ENCODE results near the gene CCDC112.

Gene CCDC112

DNA sequence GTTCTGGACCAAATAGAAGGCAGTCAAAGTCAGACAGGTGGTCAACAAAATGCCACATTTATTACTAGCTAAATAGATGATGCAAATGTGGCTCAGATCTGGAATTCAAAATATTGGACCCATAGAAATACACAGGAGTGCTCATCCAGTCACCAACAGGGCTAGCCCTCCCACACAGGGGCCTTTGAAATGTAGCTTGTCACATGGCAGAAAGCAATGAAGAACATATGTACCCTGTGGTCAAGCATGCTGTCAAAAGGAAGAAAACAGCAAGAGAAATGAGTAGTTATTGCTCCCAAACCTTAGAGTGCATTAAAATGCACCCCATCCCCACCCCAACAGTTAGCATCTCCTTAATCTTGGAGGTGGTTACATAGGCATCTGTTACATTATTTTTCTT is 20.9 kb upstream of the CCDC112 start:
- no peak for DNase-seq (ENCODE audit: low spot score)

DNA sequence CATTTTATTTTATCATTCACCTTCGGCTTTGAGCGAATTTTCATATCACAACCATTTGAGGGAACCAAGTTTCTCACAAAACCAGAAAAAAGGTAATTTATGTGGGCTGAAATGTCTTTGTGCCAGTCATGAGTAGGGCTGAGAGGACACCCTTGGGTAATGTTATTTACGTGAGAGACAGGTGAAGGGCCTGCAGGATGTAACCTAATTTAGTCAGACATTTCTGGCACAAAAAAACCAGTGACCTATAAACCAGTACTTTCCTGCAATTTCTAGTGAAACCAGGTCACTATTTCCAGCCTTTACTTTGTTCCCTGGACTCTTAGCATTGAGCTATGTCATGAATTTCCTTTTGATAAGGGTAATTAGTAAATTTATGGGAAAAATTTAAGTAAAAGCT is 17.2 kb upstream of the CCDC112 start:
- no peak for DNase-seq (ENCODE audit: low spot score)

- no peak for DNase-seq (ENCODE audit: low spot score)
Observed at GRCh38 chr5:115313052-115313451, 16.6 kb upstream of the CCDC112 start.

- peak; percentile 44 for DNase-seq (ENCODE audit: low spot score)
Observed at GRCh38 chr5:115309751-115310370, 13.4 kb upstream of the CCDC112 start.

- no peak for DNase-seq (ENCODE audit: low spot score)
Observed at GRCh38 chr5:115308815-115309214, 12.4 kb upstream of the CCDC112 start.

GRCh38 chr5:115306011-115306536 is 9.6 kb upstream of the CCDC112 start:
- DNase-seq (ENCODE audit: low spot score) = no peak

DNA sequence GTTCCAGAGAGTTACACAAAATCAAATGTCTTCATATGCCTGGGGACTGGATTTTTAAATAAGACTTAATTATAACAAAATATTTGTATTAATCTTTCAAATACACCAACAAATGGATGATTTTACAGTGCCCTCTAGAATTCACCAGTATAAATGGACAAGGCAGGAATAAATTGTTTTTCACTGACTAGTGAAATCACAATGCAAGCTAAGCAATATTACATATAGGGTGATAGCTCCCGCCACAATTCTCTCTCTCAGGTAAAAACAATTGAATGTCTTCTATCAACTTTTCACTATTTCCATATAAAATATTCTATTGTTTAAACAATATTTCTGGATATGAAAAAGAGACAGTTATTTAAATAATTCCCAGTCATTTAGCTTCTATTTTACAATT is 8.0 kb upstream of the CCDC112 start:
- DNase-seq (ENCODE audit: low spot score) = no peak

DNA sequence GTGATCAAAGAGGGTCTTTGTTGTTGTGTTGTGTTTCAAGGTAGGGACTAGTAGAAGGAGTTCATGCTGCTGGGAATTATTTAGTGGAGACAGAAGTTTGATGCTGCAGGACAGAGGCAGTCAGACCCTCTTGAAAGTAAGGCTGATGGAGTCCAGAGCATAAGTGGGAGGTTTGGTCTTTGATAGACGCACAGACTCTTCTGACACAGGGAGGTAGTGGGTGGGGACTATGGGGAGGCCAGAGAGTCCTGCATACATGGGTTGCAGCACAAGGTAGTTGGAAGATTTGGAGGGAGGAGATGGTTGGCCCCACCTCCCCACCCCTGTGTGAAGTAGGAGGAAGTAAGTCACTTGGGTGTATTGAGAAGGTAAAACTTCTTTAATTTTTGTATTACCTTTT is 2.4 kb upstream of the CCDC112 start:
- DNase-seq (ENCODE audit: low spot score) = no peak

GRCh38 chr5:115297031-115297430 is 577 bp upstream of the CCDC112 start:
- no peak for DNase-seq (ENCODE audit: low spot score)

DNA sequence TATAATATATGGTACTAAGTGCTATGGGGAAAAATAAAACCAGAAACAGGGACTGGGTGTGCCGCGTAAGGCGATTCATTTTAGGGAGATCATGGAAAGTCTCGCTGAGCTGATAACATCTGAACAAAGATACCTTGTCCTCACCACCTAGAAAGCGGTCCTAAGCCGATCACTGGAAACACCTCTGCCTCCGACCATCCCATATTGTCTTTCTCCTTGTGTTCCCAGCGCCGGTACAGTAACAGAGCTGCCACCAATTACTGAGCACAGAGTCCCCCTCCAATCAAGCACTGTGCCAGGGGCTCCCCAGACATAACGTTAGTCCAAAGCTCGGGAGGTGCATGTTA is 704 bp downstream of the CCDC112 start:
- peak; percentile 0 for DNase-seq (ENCODE audit: low spot score)

DNA sequence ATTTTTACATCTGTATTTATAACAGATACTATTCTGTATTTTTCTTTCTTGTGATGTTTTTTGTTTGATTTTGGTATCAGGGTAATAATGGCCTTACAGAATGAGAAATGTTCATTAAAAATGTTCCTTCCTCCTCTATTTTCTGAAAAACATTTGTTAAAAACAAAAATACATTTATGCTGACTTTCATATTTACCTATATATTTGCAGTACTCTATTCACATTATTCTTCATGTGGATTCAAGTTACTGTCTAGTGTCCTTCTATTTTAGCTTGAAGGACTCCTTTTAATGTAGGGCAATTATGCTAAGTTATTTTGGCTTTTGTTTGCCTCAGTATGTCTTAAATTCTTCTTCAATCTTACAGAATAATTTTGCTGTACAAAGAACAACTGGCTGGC is 5.1 kb downstream of the CCDC112 start:
- DNase-seq (ENCODE audit: low spot score) = no peak

GRCh38 chr5:115289104-115289503 is 7.3 kb downstream of the CCDC112 start:
- DNase-seq (ENCODE audit: low spot score) = no peak

- DNase-seq (ENCODE audit: low spot score) = no peak
Observed at GRCh38 chr5:115284021-115284420, 12.4 kb downstream of the CCDC112 start.

DNA sequence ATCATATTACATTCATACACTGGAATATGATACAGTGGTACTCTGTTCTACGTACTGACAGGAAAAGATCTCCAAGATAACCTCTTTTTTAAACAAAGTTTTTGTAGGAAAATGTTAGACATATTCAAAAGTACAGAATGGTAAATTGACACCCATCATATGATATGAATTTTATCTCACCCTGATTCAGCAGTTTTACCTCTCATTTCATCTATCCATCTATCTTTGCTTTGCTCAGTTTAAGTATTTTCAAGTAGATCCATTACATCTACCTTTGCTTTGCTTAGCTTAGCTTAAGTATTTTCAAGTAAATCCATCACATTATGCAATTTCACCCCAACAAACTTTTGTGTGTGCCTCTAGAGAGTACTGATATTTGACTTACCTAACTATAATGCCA is 14.3 kb downstream of the CCDC112 start:
- DNase-seq (ENCODE audit: low spot score) = no peak

DNA sequence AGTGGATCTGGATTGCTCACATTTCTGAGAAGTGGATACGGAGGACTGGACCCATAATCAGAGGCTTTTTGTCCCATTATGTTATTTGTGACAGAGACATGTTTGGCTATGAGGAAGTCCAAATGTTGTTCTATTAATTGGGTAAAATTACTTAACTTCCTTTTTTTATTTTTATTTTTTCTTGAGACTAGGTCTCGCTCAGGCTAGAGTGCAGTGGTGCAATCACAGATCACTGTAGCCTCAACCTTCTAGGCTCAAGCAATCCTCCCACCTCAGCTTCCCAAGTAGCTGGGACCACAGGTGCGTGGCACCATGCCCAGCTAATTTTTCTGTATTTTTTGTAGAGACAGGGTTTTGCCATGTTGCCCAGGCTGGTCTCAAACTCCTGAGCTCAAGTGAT is 21.9 kb downstream of the CCDC112 start:
- no peak for DNase-seq (ENCODE audit: low spot score)

GRCh38 chr5:115272297-115272958 is 24.0 kb downstream of the CCDC112 start:
- no peak for DNase-seq (ENCODE audit: low spot score)

GRCh38 chr5:115271295-115272050 is 25.0 kb downstream of the CCDC112 start:
- no peak for DNase-seq (ENCODE audit: low spot score)

DNA sequence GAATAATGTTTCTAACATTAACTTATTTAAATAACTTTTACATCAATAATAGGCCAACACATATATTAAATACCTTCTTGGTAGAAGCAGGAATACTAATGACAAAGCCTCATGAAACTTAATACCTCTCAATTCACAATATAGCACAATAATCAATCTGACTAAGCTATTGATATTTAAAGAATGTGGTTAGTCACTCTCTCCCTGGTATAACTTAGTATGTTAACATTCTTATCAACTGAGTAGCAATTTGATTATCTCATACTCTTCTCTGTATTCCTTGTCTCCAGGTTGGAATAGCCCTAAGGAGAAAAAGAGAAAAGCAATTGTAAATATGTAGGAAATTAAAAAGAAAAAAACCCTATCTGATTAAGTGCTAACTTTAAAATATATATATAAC is 28.8 kb downstream of the CCDC112 start:
- no peak for DNase-seq (ENCODE audit: low spot score)

- no peak for DNase-seq (ENCODE audit: low spot score)
Observed at GRCh38 chr5:115265220-115265619, 31.2 kb downstream of the CCDC112 start.

DNA sequence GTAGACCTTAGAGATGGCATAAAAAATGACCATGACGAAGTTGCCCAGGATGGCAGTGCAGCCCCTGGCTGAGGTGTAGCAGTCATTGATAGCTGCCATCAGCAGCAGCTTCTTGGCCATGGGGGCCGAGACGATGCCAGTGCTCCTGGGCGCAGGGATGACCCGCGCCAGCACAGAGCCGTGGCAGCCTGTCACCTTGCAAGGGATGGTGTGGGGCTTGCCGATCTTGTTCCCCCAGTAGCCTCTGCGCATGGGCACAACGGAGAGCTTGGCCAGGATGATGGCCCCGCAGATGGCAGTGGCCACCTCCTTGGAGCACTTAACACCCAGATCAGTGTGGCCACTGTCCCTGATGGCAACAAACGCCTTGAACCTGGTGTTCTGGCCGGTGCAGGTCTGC is 31.7 kb downstream of the CCDC112 start:
- no peak for DNase-seq (ENCODE audit: low spot score)

DNA sequence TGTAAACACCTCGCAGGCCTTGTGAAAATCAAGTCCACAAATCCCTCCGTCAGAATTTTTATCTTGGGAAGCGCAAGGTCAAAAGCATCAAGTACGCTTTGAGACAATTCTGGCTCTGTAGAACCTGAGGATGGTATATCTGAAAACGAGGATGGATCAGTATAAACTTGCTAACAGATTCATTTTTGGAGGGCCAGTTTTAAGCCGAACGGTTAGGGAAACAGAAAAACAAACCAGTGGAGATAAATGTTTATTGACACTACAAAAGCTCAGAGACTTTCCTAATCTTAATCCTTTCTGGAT is 33.4 kb downstream of the CCDC112 start:
- DNase-seq (ENCODE audit: low spot score) = no peak

DNA sequence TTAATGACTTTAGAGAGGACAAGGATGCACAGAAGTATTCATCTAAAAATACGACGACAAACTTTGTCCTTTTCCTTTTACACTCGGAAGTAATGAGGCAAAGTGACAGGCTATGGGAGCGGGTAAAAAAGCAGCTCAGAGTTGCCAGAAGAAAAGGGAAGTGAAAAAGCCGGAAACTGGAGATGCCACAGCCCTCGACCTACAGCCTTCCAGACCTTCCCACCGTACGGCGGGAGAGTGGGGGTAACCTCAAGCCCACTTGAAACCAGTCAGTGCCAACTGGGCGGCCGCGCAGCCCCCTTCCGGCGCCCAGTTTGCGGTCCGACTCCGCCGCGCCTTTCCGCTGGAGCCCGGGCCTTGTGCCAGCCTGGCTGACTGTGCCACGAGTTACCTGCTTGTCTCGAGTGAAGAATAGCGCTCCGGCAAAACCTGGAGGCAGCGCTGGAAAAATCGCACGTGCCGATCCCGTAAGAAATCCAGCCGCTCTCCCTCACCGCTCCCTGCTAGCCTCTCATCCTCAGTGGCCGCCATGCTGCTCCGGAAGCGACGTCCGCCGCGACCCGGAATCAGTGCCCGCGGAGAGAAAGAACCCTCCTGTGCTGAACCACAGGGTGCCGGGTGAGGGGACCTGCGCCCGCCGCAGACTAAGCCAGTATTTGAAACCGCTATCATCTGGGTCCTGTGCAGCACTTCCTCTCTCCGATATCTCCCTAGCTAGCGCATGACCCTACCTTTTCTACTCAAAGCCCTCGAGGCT is 34.0 kb downstream of the CCDC112 start, which contains the start of gene PGGT1B:
TSS of gene PGGT1B (minus strand) at position 557 of the 757 bp plus-strand sequence. CDS start at position 531, 26 bp downstream.
- DNase-seq (ENCODE audit: low spot score) = peak; percentile 80

- DNase-seq (ENCODE audit: low spot score) = no peak
Observed at GRCh38 chr5:115262011-115262320, 34.5 kb downstream of the CCDC112 start.
